T47D (cell line): ENCODE data around the gene DPF1.

Source experiments
- DNase-seq, 2 experiments: peaks; one replicate each; pipeline versions ENCODE4 v3.0.0 to v3.0.0-alpha.2; 2011 to 2012; ENCODE audit warnings: low read depth in 1 of 2, low spot score in 1 of 2
- JUND ChIP-seq: IDR thresholded peaks from 2 replicates; pipeline ENCODE4 v1.6.1; 2012; ENCODE audit warnings: low read depth
- in situ Hi-C: cut with HindIII; loops from 2 replicates; pipeline ENCODE4 v1.10.0; 2016; ENCODE audit warnings: low sequenced_read_pairs, low pct_unique_long_range_greater_than_20kb

The DPF1 gene

GRCh38 chr19:38209671-38210457 is 14.2 kb downstream of the DPF1 start:
- TF ChIP-seq JUND = no peak
- DNase-seq = no peak
- in situ Hi-C loops = no loop called here

GRCh38 chr19:38209152-38209551 is 14.9 kb downstream of the DPF1 start:
- no peak for DNase-seq
- TF ChIP-seq JUND = no peak
- in situ Hi-C loops = no loop called here

- in situ Hi-C loops = no loop called here
- TF ChIP-seq JUND = no peak
- no peak for DNase-seq
Measured at GRCh38 chr19:38208571-38208970, 15.5 kb downstream of the DPF1 start.

- DNase-seq = no peak
Measured at GRCh38 chr19:38207543-38207942, 16.5 kb downstream of the DPF1 start.

GRCh38 chr19:38206928-38207327 is 17.1 kb downstream of the DPF1 start:
- in situ Hi-C loops = no loop called here
- no peak for TF ChIP-seq JUND
- no peak for DNase-seq

More at GRCh38 chr19:38207543-38207942, 16.5 kb downstream of the DPF1 start:
- in situ Hi-C loops = no loop called here
- TF ChIP-seq JUND = no peak

- TF ChIP-seq JUND = no peak
- in situ Hi-C loops = no loop called here
- no peak for DNase-seq
Measured at GRCh38 chr19:38206006-38206745, 17.8 kb downstream of the DPF1 start.

GRCh38 chr19:38204728-38205127 is 19.3 kb downstream of the DPF1 start:
- in situ Hi-C loops = no loop called here
- DNase-seq = no peak

GRCh38 chr19:38204096-38204495 is 19.9 kb downstream of the DPF1 start:
- in situ Hi-C loops = no loop called here
- DNase-seq = no peak
- TF ChIP-seq JUND = no peak

More at GRCh38 chr19:38204728-38205127, 19.3 kb downstream of the DPF1 start:
- TF ChIP-seq JUND = no peak

- TF ChIP-seq JUND = no peak
- in situ Hi-C loops = no loop called here
- DNase-seq = no peak
Measured at GRCh38 chr19:38203197-38203596, 20.8 kb downstream of the DPF1 start.

- in situ Hi-C loops = no loop called here
Measured at GRCh38 chr19:38202504-38202903, 21.5 kb downstream of the DPF1 start.

GRCh38 chr19:38201731-38202130 is 22.3 kb downstream of the DPF1 start:
- no peak for DNase-seq
- no peak for TF ChIP-seq JUND
- in situ Hi-C loops = no loop called here

More at GRCh38 chr19:38202504-38202903, 21.5 kb downstream of the DPF1 start:
- no peak for DNase-seq
- no peak for TF ChIP-seq JUND

- in situ Hi-C loops = no loop called here
- TF ChIP-seq JUND = no peak
- no peak for DNase-seq
Measured at GRCh38 chr19:38199340-38199739, 24.7 kb downstream of the DPF1 start.

GRCh38 chr19:38197937-38198704 is 25.9 kb downstream of the DPF1 start:
- in situ Hi-C loops = no loop called here
- TF ChIP-seq JUND = no peak
- no peak for DNase-seq
